Measurements from ENCODE around the gene TRIM38. TPM values are rescaled to one million over a fixed set of nuclear protein-coding genes. Genes with fewer than 3 reads are reported as not detected.
A peak's percentile ranks its signal among the peaks of the same experiment; 100 is the strongest.
"Not testable (repeated sequence)": the region's sequence is repeated elsewhere in the genome, so short reads cannot be mapped to it uniquely, and the experiment has no call there.

Gene TRIM38
- total RNA-seq, 2 donors from 2014 or later, result 3.9 to 4.0 TPM

DNA sequence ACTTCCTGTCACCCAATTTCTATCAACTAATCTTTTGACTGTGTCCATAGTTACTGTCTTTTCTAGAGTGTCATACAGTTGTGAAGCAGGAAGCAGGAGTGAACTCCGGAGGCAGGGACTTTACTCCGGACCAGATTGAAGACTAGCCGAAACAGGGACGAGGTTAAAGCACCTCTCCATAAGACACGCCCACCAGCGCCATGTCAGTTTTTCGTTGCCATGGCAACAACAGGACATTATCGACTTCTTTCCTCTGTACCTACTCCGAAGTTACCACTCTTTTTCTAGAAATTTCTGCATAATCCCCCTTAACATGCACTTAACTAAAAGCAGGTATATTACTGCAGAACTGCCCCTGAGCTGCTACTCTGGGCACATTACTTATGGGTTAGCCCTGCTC is 25.2 kb downstream of the TRIM38 start:
- no peak for TF ChIP-seq POLR2A (IDR thresholded peaks at IDR 0.05)
- TF ChIP-seq, protein P1, sequence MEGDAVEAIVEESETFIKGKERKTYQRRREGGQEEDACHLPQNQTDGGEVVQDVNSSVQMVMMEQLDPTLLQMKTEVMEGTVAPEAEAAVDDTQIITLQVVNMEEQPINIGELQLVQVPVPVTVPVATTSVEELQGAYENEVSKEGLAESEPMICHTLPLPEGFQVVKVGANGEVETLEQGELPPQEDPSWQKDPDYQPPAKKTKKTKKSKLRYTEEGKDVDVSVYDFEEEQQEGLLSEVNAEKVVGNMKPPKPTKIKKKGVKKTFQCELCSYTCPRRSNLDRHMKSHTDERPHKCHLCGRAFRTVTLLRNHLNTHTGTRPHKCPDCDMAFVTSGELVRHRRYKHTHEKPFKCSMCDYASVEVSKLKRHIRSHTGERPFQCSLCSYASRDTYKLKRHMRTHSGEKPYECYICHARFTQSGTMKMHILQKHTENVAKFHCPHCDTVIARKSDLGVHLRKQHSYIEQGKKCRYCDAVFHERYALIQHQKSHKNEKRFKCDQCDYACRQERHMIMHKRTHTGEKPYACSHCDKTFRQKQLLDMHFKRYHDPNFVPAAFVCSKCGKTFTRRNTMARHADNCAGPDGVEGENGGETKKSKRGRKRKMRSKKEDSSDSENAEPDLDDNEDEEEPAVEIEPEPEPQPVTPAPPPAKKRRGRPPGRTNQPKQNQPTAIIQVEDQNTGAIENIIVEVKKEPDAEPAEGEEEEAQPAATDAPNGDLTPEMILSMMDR (IDR thresholded peaks at IDR 0.05), result no peak
- DNase-seq (no peak), ATAC-seq (no peak)
- 73 to 78% methylated on average over 9 of the region's 9 CpGs for WGBS, 2 donors
- Histone ChIP-seq H3K4me3 (no peak overlapping the region), H3K36me3 (replicated peaks in 1 of 2; ENCODE audit: insufficient read depth in 1 of 2, low read depth in 2 of 2) (peaks cover 0 to 1% of the 10 kb centered on the region in 2 donors), H3K9me3 (no peaks in the 10 kb centered on the region), H3K4me1 (peaks cover 3% of the 10 kb centered on the region), H3K27ac (no peak overlapping the region), H3K27me3 (no peaks in the 10 kb centered on the region)
- intact Hi-C loops (cut with DNase I), result no loop called here

DNA sequence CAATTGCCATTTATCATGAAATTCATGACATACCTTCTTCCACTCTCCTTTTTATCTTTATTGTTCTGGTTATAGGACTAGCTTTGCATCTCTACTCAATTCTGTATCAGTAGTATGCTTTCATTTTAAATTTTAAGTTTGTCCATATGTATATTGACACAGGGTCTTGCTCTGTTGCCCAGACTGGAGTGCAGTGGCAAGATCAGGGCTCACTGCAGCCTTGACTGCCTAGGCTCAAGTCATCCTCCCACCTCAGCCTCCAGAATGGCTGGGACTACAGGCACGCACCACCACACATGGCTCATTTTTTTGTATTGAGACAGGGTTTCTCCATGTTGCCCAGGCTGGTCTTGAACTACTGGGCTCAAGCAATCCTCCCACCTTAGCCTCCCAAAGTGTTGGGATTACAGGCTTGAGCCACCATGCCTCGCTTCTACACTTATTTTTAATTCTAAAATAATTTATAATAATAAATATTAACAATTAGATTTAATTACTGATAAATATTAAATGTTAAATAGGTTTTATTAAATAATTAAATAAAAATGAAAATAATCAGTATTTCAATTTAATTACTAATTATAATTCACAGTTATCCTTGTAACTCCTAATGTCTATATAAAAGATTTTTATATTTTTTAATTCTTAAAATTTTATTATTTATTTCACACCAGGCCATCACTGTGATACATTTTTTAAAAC is 27.7 kb downstream of the TRIM38 start:
- Histone ChIP-seq H3K27ac (no peak overlapping the region), H3K4me1 (peaks cover 14% of the 10 kb centered on the region), H3K9me3 (no peaks in the 10 kb centered on the region), H3K36me3 (replicated peaks in 1 of 2; ENCODE audit: insufficient read depth in 1 of 2, low read depth in 2 of 2) (no peaks in the 10 kb centered on the region), H3K4me3 (no peak overlapping the region), H3K27me3 (no peaks in the 10 kb centered on the region)
- ATAC-seq (no peak), DNase-seq (no peak)
- TF ChIP-seq, protein P1 (IDR thresholded peaks at IDR 0.05), result no peak
- no peak for TF ChIP-seq POLR2A (IDR thresholded peaks at IDR 0.05)
- 95 to 97% methylated on average over 2 of the region's 2 CpGs for WGBS, 2 donors
- intact Hi-C loops (cut with DNase I), result no loop called here

DNA sequence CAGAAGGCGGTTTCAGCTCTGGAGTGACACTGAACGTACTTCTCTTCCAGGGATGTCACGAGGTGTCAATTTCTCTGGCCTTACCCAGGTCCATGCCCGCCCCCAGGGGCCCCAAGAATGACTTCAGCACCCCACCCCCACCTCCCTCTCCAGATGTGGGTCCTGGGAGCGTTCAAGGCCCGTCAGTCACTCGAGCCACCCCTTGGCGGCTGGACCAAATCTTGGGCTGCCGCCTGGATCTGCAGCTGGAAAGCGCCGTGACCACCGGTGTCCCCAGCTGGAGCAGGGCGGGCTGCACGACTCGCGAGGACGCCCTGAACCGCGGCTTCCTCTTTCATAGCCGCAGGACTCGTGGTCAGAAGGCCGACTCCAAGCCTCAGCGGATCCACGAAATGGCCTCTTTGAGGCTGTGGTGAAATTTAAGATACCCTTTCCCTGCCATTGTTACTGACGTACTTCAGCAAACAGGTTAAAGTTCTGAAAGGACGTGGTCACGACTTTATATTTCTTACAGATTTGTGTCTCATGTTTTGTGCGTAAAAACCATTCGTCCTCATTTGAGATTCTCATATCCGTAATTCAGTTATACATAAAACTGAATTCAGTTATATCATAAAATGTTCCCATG is 29.3 kb downstream of the TRIM38 start:
- Histone ChIP-seq H3K4me1 (peaks cover 14% of the 10 kb centered on the region), H3K36me3 (replicated peaks in 1 of 2; ENCODE audit: insufficient read depth in 1 of 2, low read depth in 2 of 2) (no peaks in the 10 kb centered on the region), H3K9me3 (no peaks in the 10 kb centered on the region), H3K4me3 (peak overlapping the region; percentile 17 to 31), H3K27ac (peak overlapping the region; percentile 82 to 98 (median 96)), H3K27me3 (no peaks in the 10 kb centered on the region)
- DNase-seq, result peak; percentile 58 to 80 (median 68)
- intact Hi-C loops (cut with DNase I), result no loop called here
- TF ChIP-seq, protein P1 (IDR thresholded peaks at IDR 0.05), result no peak
- TF ChIP-seq POLR2A (IDR thresholded peaks at IDR 0.05), result no peak
- peak; percentile 57 for ATAC-seq
- WGBS, 2 donors, result 2 to 5% methylated on average over 16 to 30 of the region's 30 CpGs

DNA sequence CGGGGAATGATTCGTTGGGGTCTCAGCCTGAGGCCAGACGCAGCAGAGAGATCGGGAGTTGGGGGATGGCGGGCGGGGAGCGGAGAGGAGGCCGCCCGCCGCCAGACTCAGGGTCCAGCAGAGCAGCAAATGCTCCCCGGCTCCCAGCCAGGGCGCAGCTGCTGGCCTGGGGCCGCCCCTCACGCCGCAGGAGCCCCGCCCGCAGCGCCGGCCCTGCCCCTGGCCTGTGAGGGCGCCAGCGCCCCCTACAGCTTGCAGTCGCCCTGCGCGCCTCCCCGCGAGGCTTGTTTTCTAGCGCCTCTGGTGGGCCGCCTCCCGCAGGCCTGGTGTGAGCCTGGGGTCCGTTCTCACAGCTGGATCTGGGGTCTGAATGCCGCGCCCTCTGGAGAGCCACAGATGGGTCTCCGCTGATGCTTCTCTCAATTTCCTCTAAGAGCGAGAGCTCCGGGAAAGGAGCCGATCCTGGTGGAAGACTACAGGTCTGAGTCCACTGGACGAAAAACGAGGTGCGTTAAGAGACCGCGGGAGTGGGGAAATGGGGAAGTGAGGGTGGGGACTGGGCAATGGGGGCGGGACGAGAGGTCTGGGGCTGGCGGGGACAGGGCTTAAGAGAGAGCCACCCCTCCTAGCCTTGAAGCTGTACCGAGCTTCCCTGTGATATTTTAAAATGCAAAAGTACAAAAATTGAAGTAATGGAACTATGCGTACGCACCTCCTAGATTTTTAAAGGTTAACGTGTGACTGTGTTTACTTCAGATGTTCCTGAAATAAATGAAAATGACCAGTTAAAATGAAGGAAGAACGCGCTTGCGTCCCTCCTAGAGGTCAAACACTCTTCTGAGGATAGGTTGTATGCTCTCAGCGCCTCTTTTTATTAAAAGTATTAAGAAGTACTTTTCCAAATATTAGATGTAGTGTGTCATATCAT is 30.1 kb downstream of the TRIM38 start:
- TF ChIP-seq POLR2A (IDR thresholded peaks at IDR 0.05), result peak; percentile 85 to 93 (median 90)
- TF ChIP-seq, protein P1 (IDR thresholded peaks at IDR 0.05), result peak; percentile 98 to 100 (median 100)
- ATAC-seq, result peak; percentile 96
- peak overlapping the region; percentile 32 to 69 for H3K4me3 ChIP-seq
- H3K36me3 ChIP-seq (replicated peaks in 1 of 2; ENCODE audit: insufficient read depth in 1 of 2, low read depth in 2 of 2), result no peaks in the 10 kb centered on the region
- 1% methylated on average over 37 to 50 of the region's 52 CpGs for WGBS, 2 donors
- H3K27me3 ChIP-seq, result no peaks in the 10 kb centered on the region
- no peaks in the 10 kb centered on the region for H3K9me3 ChIP-seq
- H3K4me1 ChIP-seq, result peaks cover 14% of the 10 kb centered on the region
- intact Hi-C loops (cut with DNase I), result no loop called here
- H3K27ac ChIP-seq, result peak overlapping the region; percentile 82 to 98 (median 96)
- DNase-seq, result peak; percentile 94 to 97 (median 96)

DNA sequence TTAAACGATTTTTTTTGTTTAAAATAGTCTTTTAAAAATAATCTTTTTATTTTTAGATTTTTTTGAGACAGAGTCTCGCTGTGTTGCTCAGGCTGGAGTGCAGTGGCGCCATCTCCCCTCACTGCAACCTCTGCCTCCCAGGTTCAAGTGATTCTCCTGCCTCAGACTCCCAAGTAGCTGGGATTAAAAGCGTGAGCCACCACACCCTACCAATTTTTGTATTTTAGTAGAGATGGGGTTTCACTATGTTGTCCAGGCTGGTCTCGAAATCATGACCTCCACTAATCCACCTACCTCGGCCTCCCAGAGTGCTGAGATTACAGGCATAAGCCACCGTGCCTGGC is 30.7 kb downstream of the TRIM38 start:
- Histone ChIP-seq H3K4me1 (peaks cover 14% of the 10 kb centered on the region), H3K27ac (peak overlapping the region in 3 of 4 donors; percentile 96 to 98 (median 97)), H3K4me3 (peak overlapping the region; percentile 32 to 69)
- peak in 1 of 4 donors; percentile 27 for DNase-seq
- H3K27me3 ChIP-seq; ATAC-seq; H3K36me3 ChIP-seq (replicated peaks in 1 of 2; ENCODE audit: insufficient read depth in 1 of 2, low read depth in 2 of 2); H3K9me3 ChIP-seq; intact Hi-C loops (cut with DNase I): not testable (repeated sequence)
- 43 to 45% methylated on average over 7 of the region's 7 CpGs for WGBS, 2 donors

Data from body of pancreas (tissue), 4 donors.